Measurements from ENCODE around the gene GALNT10. TPM values are rescaled to one million over a fixed set of nuclear protein-coding genes. Genes with fewer than 3 reads are reported as not detected.
A peak's percentile ranks its signal among the peaks of the same experiment; 100 is the strongest.

Gene GALNT10
- polyA plus RNA-seq, 1 experiment = 93.1 TPM

GRCh38 chr5:154201108-154201769, 10.7 kb downstream of the GALNT10 start:
- no peak overlapping the region for H3K4me3 ChIP-seq (ENCODE audit: low read depth, low read length)
- no peak for DNase-seq (ENCODE audit: low read depth, low spot score)
- CTCF ChIA-PET = interaction anchor here (2.6 kb wide), 1 partner anchor 129 kb away, joined by 8 read pairs; no protein-coding TSS in a partner anchor
- no peak overlapping the region for H3K27ac ChIP-seq (ENCODE audit: low read depth, low read length)
- no peak for TF ChIP-seq CTCF (IDR thresholded peaks at IDR 0.05; ENCODE audit: low read depth, low read length)
- no peaks in the 10 kb centered on the region for H3K27me3 ChIP-seq (ENCODE audit: control insufficient read depth, insufficient read depth, low read length)
- H3K9me3 ChIP-seq (ENCODE audit: control insufficient read depth, insufficient read depth, low read length) = no peaks in the 10 kb centered on the region
- POLR2A ChIA-PET = no interaction called here

- Histone ChIP-seq H3K27me3 (ENCODE audit: control insufficient read depth, insufficient read depth, low read length) (no peaks in the 10 kb centered on the region), H3K27ac (ENCODE audit: low read depth, low read length) (no peak overlapping the region), H3K9me3 (ENCODE audit: control insufficient read depth, insufficient read depth, low read length) (no peaks in the 10 kb centered on the region), H3K4me3 (ENCODE audit: low read depth, low read length) (no peak overlapping the region)
- CTCF ChIA-PET = no interaction called here
- TF ChIP-seq CTCF (IDR thresholded peaks at IDR 0.05; ENCODE audit: low read depth, low read length) = no peak
- no peak for DNase-seq (ENCODE audit: low read depth, low spot score)
- POLR2A ChIA-PET = no interaction called here
Observed at GRCh38 chr5:154202379-154203260, 12.1 kb downstream of the GALNT10 start.

GRCh38 chr5:154203798-154204578, 13.5 kb downstream of the GALNT10 start:
- DNase-seq (ENCODE audit: low read depth, low spot score) = no peak
- POLR2A ChIA-PET = no interaction called here
- H3K27ac ChIP-seq (ENCODE audit: low read depth, low read length) = no peak overlapping the region
- H3K9me3 ChIP-seq (ENCODE audit: control insufficient read depth, insufficient read depth, low read length) = peaks cover 3% of the 10 kb centered on the region
- CTCF ChIA-PET = interaction anchor here (1.3 kb wide), 1 partner anchor 201 kb away, joined by 4 read pairs; no protein-coding TSS in a partner anchor
- H3K27me3 ChIP-seq (ENCODE audit: control insufficient read depth, insufficient read depth, low read length) = no peaks in the 10 kb centered on the region
- H3K4me3 ChIP-seq (ENCODE audit: low read depth, low read length) = no peak overlapping the region
- TF ChIP-seq CTCF (IDR thresholded peaks at IDR 0.05; ENCODE audit: low read depth, low read length) = no peak

GRCh38 chr5:154205441-154206117, 15.0 kb downstream of the GALNT10 start:
- peak overlapping the region; percentile 21 for H3K27ac ChIP-seq (ENCODE audit: low read depth, low read length)
- DNase-seq (ENCODE audit: low read depth, low spot score) = no peak
- no peaks in the 10 kb centered on the region for H3K27me3 ChIP-seq (ENCODE audit: control insufficient read depth, insufficient read depth, low read length)
- CTCF ChIA-PET = interaction anchor here (0.9 to 3.2 kb wide), 3 partner anchors 8 to 199 kb away, joined by 3 to 24 read pairs (median 5); no protein-coding TSS in a partner anchor
- peaks cover 5% of the 10 kb centered on the region for H3K9me3 ChIP-seq (ENCODE audit: control insufficient read depth, insufficient read depth, low read length)
- H3K4me3 ChIP-seq (ENCODE audit: low read depth, low read length) = no peak overlapping the region
- POLR2A ChIA-PET = interaction anchor here (0.7 to 0.8 kb wide), 2 partner anchors 8 to 26 kb away, joined by 3 to 4 read pairs; no protein-coding TSS in a partner anchor
- no peak for TF ChIP-seq CTCF (IDR thresholded peaks at IDR 0.05; ENCODE audit: low read depth, low read length)
